NCI-H748 (cell line): ENCODE results near the gene RFTN2.
"Not testable (repeated sequence)": the region's sequence is repeated elsewhere in the genome, so short reads cannot be mapped to it uniquely, and the experiment has no call there.

ENCODE experiments used
- DNase-seq: peaks from one replicate; lab custom pipeline; 2025; ENCODE audit not compliant: unreplicated experiment; lab: John Stamatoyannopoulos, UW

Gene RFTN2

GRCh38 chr2:197551260-197551659, 124.1 kb downstream of the RFTN2 start:
- DNase-seq, result not testable (repeated sequence)

GRCh38 chr2:197548582-197548981, 126.8 kb downstream of the RFTN2 start:
- no peak for DNase-seq

GRCh38 chr2:197547163-197547900, 128.1 kb downstream of the RFTN2 start:
- no peak for DNase-seq

DNA sequence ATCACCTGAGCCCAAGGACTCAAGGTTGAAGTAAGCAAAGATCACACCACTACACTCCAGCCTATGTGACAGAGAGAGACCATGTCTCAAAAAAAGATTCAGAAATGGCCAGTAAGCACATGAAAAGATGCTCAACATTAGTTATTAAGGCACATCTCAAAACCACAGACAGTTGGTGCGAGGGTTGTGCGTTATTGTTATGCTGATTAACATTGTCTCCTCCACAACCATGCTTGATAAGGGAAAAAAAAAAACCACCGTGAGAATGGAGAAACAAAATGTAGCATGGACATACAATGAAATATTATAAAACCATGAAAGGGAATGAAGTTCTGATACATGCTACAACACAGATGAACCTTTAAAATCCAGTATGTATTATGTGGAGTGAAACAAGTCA, 132.2 kb downstream of the RFTN2 start:
- no peak for DNase-seq

GRCh38 chr2:197539734-197540133, 135.7 kb downstream of the RFTN2 start:
- no peak for DNase-seq

GRCh38 chr2:197538412-197538811, 137.0 kb downstream of the RFTN2 start:
- DNase-seq, result no peak
